Cardiac muscle cell (in vitro differentiated cells and primary cell): ENCODE results near the gene RBSN. TPM values are rescaled to one million over a fixed set of nuclear protein-coding genes. Genes with fewer than 3 reads are reported as not detected.

ENCODE experiments used
- DNase-seq, 2 donors: peaks; one replicate each; pipeline versions ENCODE4 v3.0.0 to v3.0.0-alpha.2; 2010 to 2017; ENCODE audit warnings: low read depth in 1 of 2, low spot score in 1 of 2
- H3K27ac ChIP-seq: fragments of 200-600 bp; sonication (generic); 2 replicates; pipeline ENCODE4 v1.5.1; 2016
- H3K27me3 ChIP-seq: fragments of 200-600 bp; sonication (generic); 2 replicates; pipeline ENCODE4 v1.6.0; 2016; ENCODE audit warnings: control low read depth
- H3K36me3 ChIP-seq: fragments of 200-600 bp; sonication (generic); 2 replicates; pipeline ENCODE4 v1.5.1; 2016; ENCODE audit warnings: control low read depth
- H3K4me1 ChIP-seq: fragments of 200-600 bp; sonication (generic); 2 replicates; pipeline ENCODE4 v1.8.1; 2017; ENCODE audit warnings: low read depth, mild to moderate bottlenecking, mixed run types
- H3K4me3 ChIP-seq: fragments of 200-600 bp; sonication (generic); 2 replicates; pipeline ENCODE4 v1.5.1; 2016; ENCODE audit warnings: mild to moderate bottlenecking
- H3K9me3 ChIP-seq: fragments of 200-600 bp; sonication (generic); 2 replicates; pipeline ENCODE4 v1.5.1; 2017; ENCODE audit warnings: low read depth, mild to moderate bottlenecking, control low read depth
- CTCF ChIP-seq: IDR thresholded peaks from 2 replicates; pipeline ENCODE4 v1.5.1; 2012; ENCODE audit warnings: low read depth, mild to moderate bottlenecking, low read length
- polyA plus RNA-seq: library from polyadenylated mRNA; unstranded; fragments of >200 nt; fragmentation: Nextera tagmentation; extraction: Ambion mirVana; gene quantifications from 2 replicates; pipeline ENCODE4 v1.2.1, GENCODE V29; 2016
- total RNA-seq: library from RNA; depleted of rRNA; stranded (reverse); fragments of >200 nt; gene quantifications from 2 replicates; pipeline ENCODE4 v1.2.3, GENCODE V29; 2016

The RBSN gene
- total and polyA plus RNA-seq, 2 experiments from 2014 or later: 22.6 to 32.0 TPM

DNA sequence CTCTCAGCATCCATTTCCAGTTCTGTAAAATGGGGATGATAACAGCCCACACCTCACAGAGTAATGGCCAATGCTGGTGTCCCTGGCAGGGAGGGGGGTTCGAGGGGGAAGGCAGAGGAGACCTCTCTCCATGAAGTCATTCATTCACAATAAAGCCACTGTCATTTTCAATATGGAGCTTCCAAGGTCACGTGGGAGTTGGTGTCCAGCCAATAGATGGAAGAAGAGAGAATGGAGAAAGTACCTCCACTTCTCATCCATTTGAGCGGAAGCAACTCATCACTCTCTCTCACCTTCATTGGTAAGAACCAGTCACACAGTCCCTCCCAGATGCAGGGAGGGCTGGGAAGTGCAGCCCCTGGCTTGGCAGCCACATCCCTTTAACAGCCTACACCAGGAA, 14.9 kb upstream of the RBSN start:
- Histone ChIP-seq H3K9me3 (no peaks in the 10 kb centered on the region), H3K36me3 (no peaks in the 10 kb centered on the region), H3K4me1 (peaks cover 4% of the 10 kb centered on the region), H3K4me3 (no peak overlapping the region), H3K27ac (no peak overlapping the region), H3K27me3 (no peaks in the 10 kb centered on the region)
- no peak for TF ChIP-seq CTCF
- no peak for DNase-seq

GRCh38 chr3:15113471-15113870, 14.5 kb upstream of the RBSN start:
- no peak overlapping the region for H3K27ac ChIP-seq
- DNase-seq: no peak
- H3K4me3 ChIP-seq: no peak overlapping the region
- H3K9me3 ChIP-seq: no peaks in the 10 kb centered on the region
- no peaks in the 10 kb centered on the region for H3K27me3 ChIP-seq
- TF ChIP-seq CTCF: no peak
- no peaks in the 10 kb centered on the region for H3K36me3 ChIP-seq
- peaks cover 4% of the 10 kb centered on the region for H3K4me1 ChIP-seq

GRCh38 chr3:15112011-15112410, 13.1 kb upstream of the RBSN start:
- no peak overlapping the region for H3K4me3 ChIP-seq
- no peaks in the 10 kb centered on the region for H3K36me3 ChIP-seq
- TF ChIP-seq CTCF: no peak
- no peak overlapping the region for H3K27ac ChIP-seq
- peak in 1 of 2 donors; percentile 29 for DNase-seq
- H3K9me3 ChIP-seq: no peaks in the 10 kb centered on the region
- peaks cover 4% of the 10 kb centered on the region for H3K4me1 ChIP-seq
- no peaks in the 10 kb centered on the region for H3K27me3 ChIP-seq

- Histone ChIP-seq H3K36me3 (no peaks in the 10 kb centered on the region), H3K27ac (no peak overlapping the region), H3K4me1 (peaks cover 4% of the 10 kb centered on the region), H3K9me3 (no peaks in the 10 kb centered on the region), H3K4me3 (no peak overlapping the region), H3K27me3 (no peaks in the 10 kb centered on the region)
- DNase-seq: peak in 1 of 2 donors; percentile 6
- TF ChIP-seq CTCF: no peak
Observed at GRCh38 chr3:15110206-15110605, 11.3 kb upstream of the RBSN start.

DNA sequence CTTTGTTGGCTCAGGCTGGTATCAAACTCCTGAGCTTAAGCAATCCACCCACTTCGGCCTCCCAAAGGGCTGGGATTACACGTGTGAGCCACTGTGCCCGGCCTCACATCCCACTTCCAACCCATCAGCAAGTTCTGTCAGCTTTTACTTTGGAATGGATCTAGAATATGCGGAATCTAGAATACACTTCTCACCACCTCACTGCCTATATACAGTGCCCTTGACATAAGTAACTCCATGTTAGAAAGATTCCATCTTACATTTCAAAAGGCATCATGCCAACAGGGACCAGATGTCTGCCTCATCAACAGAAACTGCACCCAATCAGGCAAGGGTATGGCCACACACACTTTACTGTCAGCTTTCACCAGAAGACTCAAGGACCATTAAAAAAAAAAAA, 9.9 kb upstream of the RBSN start:
- Histone ChIP-seq H3K36me3 (no peaks in the 10 kb centered on the region), H3K9me3 (no peaks in the 10 kb centered on the region), H3K27ac (no peak overlapping the region), H3K4me1 (peaks cover 4% of the 10 kb centered on the region), H3K27me3 (no peaks in the 10 kb centered on the region), H3K4me3 (no peak overlapping the region)
- no peak for DNase-seq
- TF ChIP-seq CTCF: no peak

GRCh38 chr3:15108082-15108545, 9.2 kb upstream of the RBSN start:
- peak; percentile 97 for TF ChIP-seq CTCF
- Histone ChIP-seq H3K36me3 (no peaks in the 10 kb centered on the region), H3K9me3 (no peaks in the 10 kb centered on the region), H3K27ac (no peak overlapping the region), H3K27me3 (no peaks in the 10 kb centered on the region), H3K4me3 (no peak overlapping the region), H3K4me1 (peaks cover 4% of the 10 kb centered on the region)
- DNase-seq: peak; percentile 84 to 85
